GM12878 (cell line): Measurements from ENCODE around the gene PEX6. TPM values are rescaled to one million over a fixed set of nuclear protein-coding genes. Genes with fewer than 3 reads are reported as not detected.

Source experiments
- BCLAF1 ChIP-seq: fragments of 450-650 bp; IDR thresholded peaks from 2 replicates; pipeline ENCODE4 v1.6.1; 2017; ENCODE audit warnings: antibody characterized with exemption, mild to moderate bottlenecking, moderate library complexity
- BRCA1 ChIP-seq: IDR thresholded peaks from 2 replicates; pipeline ENCODE4 v1.6.1; 2011; ENCODE audit warnings: low read depth, low read length, improper control_type of control experiment
- CBX5 ChIP-seq: sonication (generic); IDR thresholded peaks from 2 replicates; pipeline ENCODE4 v1.6.1; 2016; ENCODE audit warnings: low read depth, moderate library complexity, mild to moderate bottlenecking, inconsistent platforms
- EGR1 ChIP-seq, 2 experiments: IDR thresholded peaks; 1 replicate in 1 of 2; 2 replicates in 1 of 2; pipeline ENCODE4 v1.6.1; 2011 to 2012; ENCODE audit warnings: low read depth in 2 of 2, low read length in 2 of 2, borderline replicate concordance in 1 of 2, mild to moderate bottlenecking in 1 of 2, moderate library complexity in 1 of 2
- FOS ChIP-seq: IDR thresholded peaks from 3 replicates; pipeline ENCODE4 v1.6.1; 2011; ENCODE audit warnings: borderline replicate concordance; ENCODE audit not compliant: insufficient read length; ENCODE audit errors: extremely low read depth
- IRF4 ChIP-seq: IDR thresholded peaks from 2 replicates; pipeline ENCODE4 v1.6.1; 2011; ENCODE audit warnings: low read depth, low read length
- JUND ChIP-seq: IDR thresholded peaks from 2 replicates; pipeline ENCODE4 v1.6.1; 2012; ENCODE audit warnings: low read depth, mild to moderate bottlenecking, low read length, improper control_type of control experiment, moderate library complexity
- MTA3 ChIP-seq: IDR thresholded peaks from 2 replicates; pipeline ENCODE4 v1.6.1; 2012; ENCODE audit warnings: low read length, inconsistent platforms, borderline replicate concordance
- NBN ChIP-seq: fragments of 450-650 bp; IDR thresholded peaks from 2 replicates; pipeline ENCODE4 v1.6.1; 2016
- PKNOX1 ChIP-seq: fragments of 450-650 bp; IDR thresholded peaks from 2 replicates; pipeline ENCODE4 v1.6.1; 2016; ENCODE audit warnings: mild to moderate bottlenecking
- POLR2AphosphoS2 ChIP-seq: IDR thresholded peaks from 2 replicates; pipeline ENCODE4 v1.6.1; 2011; ENCODE audit warnings: low read depth, mild to moderate bottlenecking, low read length, improper control_type of control experiment, moderate library complexity
- RAD21 ChIP-seq: IDR thresholded peaks from 2 replicates; pipeline ENCODE4 v1.6.1; 2011; ENCODE audit warnings: mild to moderate bottlenecking, low read depth, low read length, moderate library complexity; ENCODE audit not compliant: insufficient read depth
- RAD51 ChIP-seq: fragments of 450-650 bp; IDR thresholded peaks from 2 replicates; pipeline ENCODE4 v1.6.1; 2016; ENCODE audit warnings: moderate library complexity, mild to moderate bottlenecking, inconsistent platforms
- SIN3A ChIP-seq: IDR thresholded peaks from 2 replicates; pipeline ENCODE4 v1.6.1; 2012; ENCODE audit warnings: low read depth, low read length, improper control_type of control experiment
- SREBF2 ChIP-seq: IDR thresholded peaks from 2 replicates; pipeline ENCODE4 v1.6.1; 2012; ENCODE audit warnings: mild to moderate bottlenecking, low read length
- SUPT20H ChIP-seq: IDR thresholded peaks from 2 replicates; pipeline ENCODE4 v1.6.1; 2011; ENCODE audit warnings: low read depth, mild to moderate bottlenecking, low read length, moderate library complexity, borderline replicate concordance; ENCODE audit not compliant: control insufficient read depth
- WRNIP1 ChIP-seq: IDR thresholded peaks from 2 replicates; pipeline ENCODE4 v1.6.1; 2011; ENCODE audit warnings: low read depth, low read length, improper control_type of control experiment, borderline replicate concordance
- ZNF217 ChIP-seq: fragments of 450-650 bp; IDR thresholded peaks from 2 replicates; pipeline ENCODE4 v1.6.1; 2017; ENCODE audit warnings: antibody characterized with exemption, mild to moderate bottlenecking
- polyA plus RNA-seq, 11 experiments: library from polyadenylated mRNA; depleted of rRNA in 4 of 11; unstranded in 6 of 11; stranded (reverse) in 5 of 11; fragments of >200 nt; fragmentation: Nextera tagmentation in 4 of 11; fragmentation: Illumina TruSeq in 1 of 11; extraction: Ambion mirVana in 4 of 11; extraction: Trizol in 1 of 11; gene quantifications; 1 replicate in 1 of 11; 2 replicates in 10 of 11; pipeline versions ENCODE4 v1.2.1 to v1.2.3, GENCODE V29; 2011 to 2016; ENCODE audit warnings: inconsistent platforms in 2 of 11, missing spikeins in 2 of 11, low read depth in 1 of 11
- total RNA-seq, 4 experiments: library from RNA; depleted of rRNA in 3 of 4; stranded (reverse); fragments of >200 nt in 3 of 4; fragmentation: Illumina TruSeq in 1 of 4; extraction: Trizol in 1 of 4; gene quantifications; 2 replicates each; pipeline versions ENCODE4 v1.2.1 to v1.2.3, GENCODE V29; 2013 to 2021
- TF ChIP-seq, protein P1 (sequence below): fragments of 450-650 bp; IDR thresholded peaks from 2 replicates; pipeline ENCODE4 v1.6.1; 2017; ENCODE audit warnings: mild to moderate bottlenecking, moderate library complexity

Gene PEX6
- total and polyA plus RNA-seq, 10 of the 15 experiments (the other 5 are each of a cell fraction or from before 2014, with no cell fraction given) = 0.39 to 21.1 (median 7.8) TPM

DNA sequence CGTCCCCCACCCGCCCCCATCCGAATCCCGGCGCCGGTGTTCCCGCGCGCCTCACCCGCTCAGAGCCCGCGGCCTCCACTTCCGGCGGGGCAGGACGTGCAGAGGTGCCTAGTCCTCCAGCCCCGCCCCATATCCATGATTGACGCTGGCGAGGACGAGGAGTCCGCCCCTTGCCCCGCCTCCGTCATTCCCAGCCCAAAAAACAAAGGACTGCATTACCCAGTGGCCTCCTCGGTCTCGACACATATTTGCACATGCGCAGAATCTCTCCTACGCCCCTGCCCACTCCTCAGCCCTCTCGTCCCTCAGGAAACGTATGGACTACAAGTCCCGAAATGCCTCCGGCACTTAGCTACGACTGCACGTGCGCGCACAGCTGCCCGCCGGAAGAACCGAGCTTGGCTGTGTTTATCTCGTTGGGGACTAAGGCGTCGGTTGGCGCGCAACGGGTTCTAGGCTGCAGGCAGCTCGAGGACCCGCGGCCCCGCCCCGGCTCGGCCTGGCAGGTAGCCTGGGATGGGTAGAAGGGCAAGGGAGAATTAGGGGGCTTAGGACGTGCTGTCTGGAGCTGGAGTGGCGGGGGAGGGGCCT is 35.0 kb upstream of the PEX6 start, which contains the start of the genes KLHDC3 and MEA1 (continued):
- TF ChIP-seq BCLAF1 = no peak
- TF ChIP-seq JUND = no peak
- TF ChIP-seq BRCA1 = no peak
- TF ChIP-seq FOS = no peak
- TF ChIP-seq RAD21 = no peak
- peak; percentile 41; the same call in 1 of the 2 replicates for TF ChIP-seq POLR2AphosphoS2
- no peak for TF ChIP-seq MTA3
- TF ChIP-seq NBN = no peak
- TF ChIP-seq CBX5 = no peak
- TF ChIP-seq IRF4 = no peak
- peak; percentile 29; the same call in 1 of the 2 replicates for TF ChIP-seq SREBF2
- TF ChIP-seq SUPT20H = no peak
- TF ChIP-seq WRNIP1 = no peak
- no peak for TF ChIP-seq ZNF217
- peak; percentile 89 for TF ChIP-seq SIN3A
- peak in 1 of 2 experiments; percentile 1; a peak in 1 of 3 replicates for TF ChIP-seq EGR1 (IDR thresholded peaks at IDR 0.05; ENCODE audit: borderline replicate concordance in 1 of 2, low read depth in 2 of 2, low read length in 2 of 2)
- TF ChIP-seq, protein P1, sequence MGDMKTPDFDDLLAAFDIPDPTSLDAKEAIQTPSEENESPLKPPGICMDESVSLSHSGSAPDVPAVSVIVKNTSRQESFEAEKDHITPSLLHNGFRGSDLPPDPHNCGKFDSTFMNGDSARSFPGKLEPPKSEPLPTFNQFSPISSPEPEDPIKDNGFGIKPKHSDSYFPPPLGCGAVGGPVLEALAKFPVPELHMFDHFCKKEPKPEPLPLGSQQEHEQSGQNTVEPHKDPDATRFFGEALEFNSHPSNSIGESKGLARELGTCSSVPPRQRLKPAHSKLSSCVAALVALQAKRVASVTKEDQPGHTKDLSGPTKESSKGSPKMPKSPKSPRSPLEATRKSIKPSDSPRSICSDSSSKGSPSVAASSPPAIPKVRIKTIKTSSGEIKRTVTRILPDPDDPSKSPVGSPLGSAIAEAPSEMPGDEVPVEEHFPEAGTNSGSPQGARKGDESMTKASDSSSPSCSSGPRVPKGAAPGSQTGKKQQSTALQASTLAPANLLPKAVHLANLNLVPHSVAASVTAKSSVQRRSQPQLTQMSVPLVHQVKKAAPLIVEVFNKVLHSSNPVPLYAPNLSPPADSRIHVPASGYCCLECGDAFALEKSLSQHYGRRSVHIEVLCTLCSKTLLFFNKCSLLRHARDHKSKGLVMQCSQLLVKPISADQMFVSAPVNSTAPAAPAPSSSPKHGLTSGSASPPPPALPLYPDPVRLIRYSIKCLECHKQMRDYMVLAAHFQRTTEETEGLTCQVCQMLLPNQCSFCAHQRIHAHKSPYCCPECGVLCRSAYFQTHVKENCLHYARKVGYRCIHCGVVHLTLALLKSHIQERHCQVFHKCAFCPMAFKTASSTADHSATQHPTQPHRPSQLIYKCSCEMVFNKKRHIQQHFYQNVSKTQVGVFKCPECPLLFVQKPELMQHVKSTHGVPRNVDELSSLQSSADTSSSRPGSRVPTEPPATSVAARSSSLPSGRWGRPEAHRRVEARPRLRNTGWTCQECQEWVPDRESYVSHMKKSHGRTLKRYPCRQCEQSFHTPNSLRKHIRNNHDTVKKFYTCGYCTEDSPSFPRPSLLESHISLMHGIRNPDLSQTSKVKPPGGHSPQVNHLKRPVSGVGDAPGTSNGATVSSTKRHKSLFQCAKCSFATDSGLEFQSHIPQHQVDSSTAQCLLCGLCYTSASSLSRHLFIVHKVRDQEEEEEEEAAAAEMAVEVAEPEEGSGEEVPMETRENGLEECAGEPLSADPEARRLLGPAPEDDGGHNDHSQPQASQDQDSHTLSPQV = no peak
- TF ChIP-seq RAD51 = peak; percentile 38; the same call in 1 of the 2 replicates
- peak; percentile 99 for TF ChIP-seq PKNOX1
